Smooth muscle cell (in vitro differentiated cells): Measurements from ENCODE around the gene GRIPAP1. TPM values are rescaled to one million over a fixed set of nuclear protein-coding genes. Genes with fewer than 3 reads are reported as not detected.

Source experiments
- DNase-seq: peaks from one replicate; lab custom pipeline; 2025; ENCODE audit not compliant: unreplicated experiment; lab: John Stamatoyannopoulos, UW
- H2AFZ ChIP-seq: fragments of 200-600 bp; sonication (generic); 2 replicates; pipeline ENCODE4 v1.6.0; 2016; ENCODE audit warnings: antibody characterized with exemption, low read depth, mild to moderate bottlenecking
- H3F3A ChIP-seq: fragments of 200-600 bp; sonication (generic); 2 replicates; pipeline ENCODE4 v1.6.0; 2017; ENCODE audit warnings: antibody characterized with exemption, low read depth
- H3K27ac ChIP-seq: fragments of 200-600 bp; sonication (generic); 2 replicates; pipeline ENCODE4 v1.5.1; 2016; ENCODE audit warnings: low read depth, mild to moderate bottlenecking
- H3K27me3 ChIP-seq: fragments of 200-600 bp; sonication (generic); 2 replicates; pipeline ENCODE4 v1.6.1; 2016; ENCODE audit warnings: low read depth, mild to moderate bottlenecking
- H3K36me3 ChIP-seq: fragments of 200-600 bp; sonication (generic); 2 replicates; pipeline ENCODE4 v1.5.1; 2016; ENCODE audit warnings: low read depth
- H3K4me1 ChIP-seq: fragments of 200-600 bp; sonication (generic); 2 replicates; pipeline ENCODE4 v1.5.1; 2016; ENCODE audit warnings: low read depth
- H3K4me2 ChIP-seq: fragments of 200-600 bp; sonication (generic); 2 replicates; pipeline ENCODE4 v1.6.0; 2016; ENCODE audit warnings: mild to moderate bottlenecking
- H3K4me3 ChIP-seq: fragments of 200-600 bp; sonication (generic); 2 replicates; pipeline ENCODE4 v1.5.1; 2016; ENCODE audit warnings: mild to moderate bottlenecking
- H3K79me2 ChIP-seq: fragments of 200-600 bp; sonication (generic); 2 replicates; pipeline ENCODE4 v1.6.0; 2016; ENCODE audit warnings: low read depth, mild to moderate bottlenecking
- H3K9ac ChIP-seq: fragments of 200-600 bp; sonication (generic); 2 replicates; pipeline ENCODE4 v1.6.0; 2016; ENCODE audit warnings: low read depth
- H3K9me3 ChIP-seq: fragments of 200-600 bp; sonication (generic); replicated peaks from 2 replicates; pipeline ENCODE4 v1.5.1; 2016; ENCODE audit warnings: low read depth
- H4K20me1 ChIP-seq: fragments of 200-600 bp; sonication (generic); 2 replicates; pipeline ENCODE4 v1.6.0; 2016; ENCODE audit warnings: low read depth
- CTCF ChIP-seq: fragments of 200-600 bp; sonication (generic); IDR thresholded peaks from 2 replicates; pipeline ENCODE4 v1.5.1; 2017; ENCODE audit warnings: borderline replicate concordance, mild to moderate bottlenecking, antibody characterized with exemption; ENCODE audit not compliant: insufficient read depth, poor library complexity, severe bottlenecking
- WGBS: methylation state at CpG from one replicate; pipeline ENCODE4 v1.1.7; 2016; ENCODE audit warnings: low lambda C conversion rate; 5-methylcytosine and 5-hydroxymethylcytosine counted together
- polyA plus RNA-seq: library from polyadenylated mRNA; unstranded; fragments of >200 nt; fragmentation: Nextera tagmentation; extraction: Ambion mirVana; gene quantifications from 2 replicates; pipeline ENCODE4 v1.2.1, GENCODE V29; 2016
- total RNA-seq: library from RNA; depleted of rRNA; stranded (reverse); fragments of >200 nt; gene quantifications from 2 replicates; pipeline ENCODE4 v1.2.3, GENCODE V29; 2014

GRIPAP1 gene
- total and polyA plus RNA-seq, 2 experiments from 2014 or later = 10.0 to 14.9 TPM

- Histone ChIP-seq H3K36me3 (no peaks in the 10 kb centered on the region), H3K4me1 (peaks cover 15% of the 10 kb centered on the region), H3K27ac (peak overlapping the region; percentile 98), H4K20me1 (no peaks in the 10 kb centered on the region), H3K79me2 (peaks cover 31% of the 10 kb centered on the region), H2AFZ (no peak overlapping the region), H3K4me2 (peak overlapping the region; percentile 88), H3K9ac (peak overlapping the region; percentile 98), H3K27me3 (no peaks in the 10 kb centered on the region), H3F3A (peaks cover 9% of the 10 kb centered on the region), H3K9me3 (no peaks in the 10 kb centered on the region), H3K4me3 (peak overlapping the region; percentile 68)
- no peak for TF ChIP-seq CTCF
- DNase-seq = peak; percentile 58
- WGBS = 31% methylated on average over 9 of the region's 9 CpGs
Observed at GRCh38 chrX:49039598-49040375, 37.7 kb upstream of the GRIPAP1 start.

DNA sequence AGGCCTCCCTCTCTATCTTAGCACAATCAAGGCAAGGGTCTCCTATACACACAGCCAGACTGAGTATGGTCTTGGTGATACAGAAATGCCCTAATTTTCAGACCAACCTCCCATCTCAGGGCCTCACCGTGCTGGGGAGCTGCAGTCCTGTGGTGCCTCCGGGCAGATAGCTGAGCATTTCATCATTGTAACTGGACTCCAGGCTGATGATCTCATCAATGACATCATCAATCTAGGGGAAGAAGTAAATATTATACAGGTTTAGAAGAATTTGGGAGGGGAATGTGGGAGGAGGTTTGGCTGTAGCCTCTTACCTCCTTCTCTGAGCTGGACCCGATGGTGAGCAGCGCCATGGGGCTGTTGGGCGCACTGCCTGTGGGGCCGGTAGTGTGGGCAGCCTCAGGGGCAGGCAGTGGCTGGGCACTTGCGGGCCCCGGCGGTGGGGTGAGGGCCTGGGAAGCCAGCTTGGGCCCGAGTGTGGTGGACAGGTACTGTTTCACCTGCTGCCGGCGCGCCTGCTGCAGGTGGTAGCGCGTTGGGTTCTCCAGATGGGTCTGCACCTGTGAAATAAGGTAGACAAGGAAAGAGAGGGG is 35.9 kb upstream of the GRIPAP1 start:
- H3K79me2 ChIP-seq = peaks cover 30% of the 10 kb centered on the region
- peaks cover 9% of the 10 kb centered on the region for H3F3A ChIP-seq
- no peak overlapping the region for H2AFZ ChIP-seq
- H3K9ac ChIP-seq = no peak overlapping the region
- no peak overlapping the region for H3K4me2 ChIP-seq
- no peaks in the 10 kb centered on the region for H4K20me1 ChIP-seq
- H3K36me3 ChIP-seq = no peaks in the 10 kb centered on the region
- H3K27me3 ChIP-seq = no peaks in the 10 kb centered on the region
- no peak overlapping the region for H3K4me3 ChIP-seq
- H3K27ac ChIP-seq = peak overlapping the region; percentile 98
- no peaks in the 10 kb centered on the region for H3K9me3 ChIP-seq
- DNase-seq = no peak
- peaks cover 15% of the 10 kb centered on the region for H3K4me1 ChIP-seq
- WGBS = 88% methylated on average over 15 of the region's 15 CpGs
- no peak for TF ChIP-seq CTCF

DNA sequence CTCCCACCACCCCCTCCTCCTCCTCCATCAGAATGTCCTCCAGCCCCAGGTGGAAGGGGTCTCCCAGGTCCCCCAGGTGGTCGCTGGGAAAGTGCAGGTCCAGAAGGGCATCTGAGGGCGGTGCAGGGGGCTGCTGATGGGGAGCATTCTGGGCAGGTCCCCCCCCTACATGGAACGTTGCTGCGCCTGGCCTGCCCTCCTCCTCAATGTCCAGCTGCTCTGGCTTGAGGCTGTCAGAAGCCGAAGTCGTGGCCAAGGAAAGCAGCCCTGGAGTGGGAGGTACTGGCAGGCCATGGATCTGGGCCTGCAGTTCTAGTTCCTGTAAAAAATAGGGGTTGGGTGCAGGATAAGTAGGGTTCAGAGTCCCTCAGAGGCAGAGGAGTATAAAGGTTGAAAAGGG is 28.2 kb upstream of the GRIPAP1 start:
- Histone ChIP-seq H3K27me3 (no peaks in the 10 kb centered on the region), H3K4me1 (no peaks in the 10 kb centered on the region), H3K4me2 (no peak overlapping the region), H3F3A (no peaks in the 10 kb centered on the region), H3K4me3 (no peak overlapping the region), H3K9me3 (no peaks in the 10 kb centered on the region), H3K36me3 (no peaks in the 10 kb centered on the region), H4K20me1 (no peaks in the 10 kb centered on the region), H3K9ac (no peak overlapping the region), H2AFZ (no peak overlapping the region), H3K27ac (no peak overlapping the region), H3K79me2 (no peaks in the 10 kb centered on the region)
- no peak for DNase-seq
- TF ChIP-seq CTCF = no peak
- WGBS = 92% methylated on average over 6 of the region's 6 CpGs
